GM13977 (cell line): ENCODE results near the gene HOXA2.

Experiments used
- DNase-seq: peaks from one replicate; pipeline ENCODE4 v3.0.0; 2012; ENCODE audit warnings: low spot score
- in situ Hi-C: fragments of 300-500 bp; cut with MboI; formaldehyde crosslinking; loops from one replicate; pipeline ENCODE4 v1.12.0; 2022; ENCODE audit warnings: low sequenced_read_pairs, low pct_unique_long_range_greater_than_20kb, mixed read lengths, inconsistent platforms; ENCODE audit not compliant: unreplicated experiment
- TF ChIP-seq, protein P1 (sequence below): IDR thresholded peaks from 2 replicates; pipeline ENCODE4 v1.5.1; 2012; ENCODE audit warnings: mild to moderate bottlenecking, control low read depth; ENCODE audit not compliant: insufficient read depth; ENCODE audit errors: extremely low read depth, missing control alignments

The HOXA2 gene

DNA sequence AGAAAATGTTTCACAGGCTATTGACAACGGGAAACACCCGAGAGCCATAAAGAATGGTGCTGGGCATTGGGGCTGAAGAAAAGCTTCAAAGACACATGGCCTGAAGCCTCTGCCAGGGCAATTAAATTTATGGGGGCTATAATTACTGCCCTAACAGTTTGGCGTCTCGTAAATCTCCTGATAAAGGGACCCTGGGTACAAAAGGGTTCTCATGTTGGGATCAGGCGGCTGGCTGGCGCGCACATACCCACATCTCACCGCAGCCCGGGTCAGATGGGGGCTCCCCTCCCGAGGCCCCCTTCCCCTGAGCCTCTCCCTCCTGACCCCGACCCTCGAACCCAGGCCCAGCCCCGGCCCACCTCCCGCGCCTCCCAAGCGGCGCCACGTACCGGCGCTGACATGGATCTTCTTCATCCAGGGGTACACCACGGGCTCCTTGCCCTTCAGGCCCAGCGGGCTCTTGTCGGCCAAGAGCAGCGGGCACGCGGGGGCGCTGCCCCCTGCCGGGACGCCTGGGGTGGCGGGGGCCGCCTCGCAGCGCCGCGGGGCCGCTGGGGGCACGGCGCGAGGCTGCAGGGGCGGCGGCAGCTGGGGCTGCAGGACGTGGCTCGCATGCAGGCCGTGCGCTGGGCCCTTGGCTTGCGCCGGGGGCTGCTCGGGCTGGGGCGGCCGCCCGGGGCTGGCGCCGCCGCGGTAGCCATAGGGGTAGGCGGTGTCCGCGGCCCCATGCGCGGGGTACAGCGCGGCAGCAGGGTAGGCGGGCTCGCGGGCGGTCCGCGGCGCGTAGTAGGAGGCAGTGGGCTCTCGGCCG is 27.5 kb upstream of the HOXA2 start:
- no peak for DNase-seq
- TF ChIP-seq, protein P1, sequence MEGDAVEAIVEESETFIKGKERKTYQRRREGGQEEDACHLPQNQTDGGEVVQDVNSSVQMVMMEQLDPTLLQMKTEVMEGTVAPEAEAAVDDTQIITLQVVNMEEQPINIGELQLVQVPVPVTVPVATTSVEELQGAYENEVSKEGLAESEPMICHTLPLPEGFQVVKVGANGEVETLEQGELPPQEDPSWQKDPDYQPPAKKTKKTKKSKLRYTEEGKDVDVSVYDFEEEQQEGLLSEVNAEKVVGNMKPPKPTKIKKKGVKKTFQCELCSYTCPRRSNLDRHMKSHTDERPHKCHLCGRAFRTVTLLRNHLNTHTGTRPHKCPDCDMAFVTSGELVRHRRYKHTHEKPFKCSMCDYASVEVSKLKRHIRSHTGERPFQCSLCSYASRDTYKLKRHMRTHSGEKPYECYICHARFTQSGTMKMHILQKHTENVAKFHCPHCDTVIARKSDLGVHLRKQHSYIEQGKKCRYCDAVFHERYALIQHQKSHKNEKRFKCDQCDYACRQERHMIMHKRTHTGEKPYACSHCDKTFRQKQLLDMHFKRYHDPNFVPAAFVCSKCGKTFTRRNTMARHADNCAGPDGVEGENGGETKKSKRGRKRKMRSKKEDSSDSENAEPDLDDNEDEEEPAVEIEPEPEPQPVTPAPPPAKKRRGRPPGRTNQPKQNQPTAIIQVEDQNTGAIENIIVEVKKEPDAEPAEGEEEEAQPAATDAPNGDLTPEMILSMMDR = no peak
- in situ Hi-C loops = no loop called here

DNA sequence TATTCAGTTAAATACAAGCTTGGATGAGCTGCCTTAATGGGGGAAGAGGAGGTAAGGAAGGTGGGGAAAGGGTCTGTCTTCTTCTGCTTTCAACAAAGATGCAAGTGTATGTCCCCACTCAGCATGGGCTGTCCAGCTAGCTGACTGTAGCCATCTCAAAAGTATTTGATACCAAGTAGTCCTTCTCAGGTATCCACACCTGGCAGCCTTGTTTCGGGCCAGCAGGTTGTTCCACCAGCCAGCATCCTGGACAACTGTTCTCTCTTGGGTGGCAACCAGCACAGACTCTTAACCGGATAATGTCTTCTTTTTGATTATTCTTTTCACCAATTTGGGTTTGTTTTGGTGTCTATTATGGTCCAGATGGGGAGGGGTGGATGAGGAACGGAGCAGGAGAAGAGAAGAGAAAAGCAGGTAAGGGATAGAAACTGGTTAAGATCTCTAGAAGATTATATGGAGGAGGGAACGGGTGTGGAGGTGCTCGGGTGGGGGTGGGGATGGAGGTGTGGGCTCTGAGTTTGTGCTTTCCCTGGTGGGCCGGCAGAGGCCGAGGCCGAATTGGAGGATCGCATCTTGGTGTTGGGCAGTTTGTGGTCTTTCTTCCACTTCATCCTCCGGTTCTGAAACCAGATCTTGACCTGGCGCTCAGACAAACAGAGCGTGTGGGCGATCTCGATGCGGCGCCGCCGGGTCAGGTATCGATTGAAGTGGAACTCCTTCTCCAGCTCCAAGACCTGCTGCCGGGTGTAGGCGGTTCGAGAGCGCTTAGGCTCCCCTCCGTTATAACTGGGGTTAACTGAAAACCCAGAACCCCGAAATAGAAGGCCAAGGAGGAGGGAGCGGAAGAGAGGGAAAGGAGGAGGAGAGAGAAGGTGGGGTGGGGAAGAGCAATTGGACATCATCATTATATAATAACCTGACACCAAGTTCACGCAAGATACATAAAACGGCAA is 26.6 kb upstream of the HOXA2 start:
- DNase-seq = no peak
- TF ChIP-seq, protein P1 = no peak
- in situ Hi-C loops = no loop called here

DNA sequence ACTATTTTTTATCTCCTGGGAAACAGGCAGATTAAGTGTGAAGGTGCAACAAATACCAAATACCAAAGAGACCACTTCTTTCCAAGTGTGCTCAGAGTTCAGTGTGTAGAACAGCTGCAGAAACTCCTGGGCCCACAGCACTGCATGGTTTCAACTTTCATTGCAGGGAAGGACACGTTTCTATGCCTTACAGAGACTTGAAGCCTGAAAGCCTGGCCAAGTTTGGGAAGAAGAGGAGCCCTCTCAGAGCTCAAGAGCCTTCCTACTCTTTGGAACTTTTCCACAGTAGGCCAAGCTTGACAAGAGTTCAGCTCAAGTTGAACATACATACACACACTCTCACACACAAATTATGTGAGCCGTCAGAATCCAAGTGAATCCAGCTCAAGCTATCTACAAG is 25.6 kb upstream of the HOXA2 start:
- TF ChIP-seq, protein P1 = no peak
- no peak for DNase-seq
- in situ Hi-C loops = no loop called here

DNA sequence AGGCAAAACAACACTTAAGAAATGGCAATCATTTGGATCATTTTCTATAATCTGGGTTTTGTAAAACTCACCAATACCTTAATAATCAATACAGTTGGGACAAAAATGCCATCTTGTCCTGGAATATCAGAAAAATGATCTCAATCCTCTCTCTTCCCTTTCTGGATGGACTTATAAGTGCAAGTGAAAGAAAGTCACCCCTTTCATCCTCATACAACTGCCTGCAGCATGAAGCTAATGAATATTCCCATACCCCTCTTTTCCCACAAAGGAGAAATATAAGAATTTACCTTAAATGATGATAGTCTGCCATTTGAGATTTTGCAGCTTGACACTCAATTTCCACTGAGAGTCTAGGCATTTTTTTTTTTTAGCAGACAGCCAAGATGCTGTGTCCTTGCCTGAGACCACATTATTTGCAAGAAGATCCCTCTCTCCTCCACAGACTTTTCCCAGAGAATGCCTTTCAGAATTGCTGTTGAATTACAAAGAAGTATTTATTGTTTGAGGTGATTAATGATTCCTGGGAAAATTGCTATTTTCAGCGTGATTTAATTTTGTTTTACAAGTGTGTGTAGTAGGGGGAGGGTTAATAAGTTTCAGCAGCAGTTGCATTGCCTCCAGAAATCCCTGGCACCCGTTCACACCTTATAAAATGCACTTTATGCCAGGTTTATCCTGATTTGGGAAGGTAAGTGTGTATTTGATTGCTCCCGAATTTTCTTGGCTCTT is 24.3 kb upstream of the HOXA2 start:
- in situ Hi-C loops = no loop called here
- DNase-seq = no peak
- TF ChIP-seq, protein P1 = no peak

DNA sequence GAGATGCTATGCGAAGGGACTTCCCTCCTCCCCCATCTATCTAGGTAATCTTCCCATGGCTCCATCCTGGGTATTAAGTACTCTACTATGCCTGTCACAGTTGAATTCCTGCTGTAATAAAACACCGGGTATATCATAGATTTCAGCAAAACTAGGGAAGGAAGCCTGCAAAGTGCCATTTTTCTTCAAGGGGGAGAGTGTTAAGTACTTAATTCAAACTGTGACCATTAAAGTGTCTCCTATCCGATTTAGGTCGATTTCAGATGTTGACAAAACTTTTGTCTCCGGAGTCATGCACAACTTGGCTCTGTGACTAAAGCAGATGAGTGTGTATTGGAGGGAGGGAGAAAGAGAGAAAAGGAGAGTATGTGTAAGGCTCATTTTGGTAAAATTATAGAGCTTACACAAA is 23.5 kb upstream of the HOXA2 start:
- DNase-seq = no peak
- TF ChIP-seq, protein P1 = no peak
- in situ Hi-C loops = no loop called here
